Peyer's patch (tissue), 4 donors: ENCODE measurements around the gene OR1L8.

Experiments
- CTCF ChIP-seq, 6 experiments: fragments of 450-650 bp in 4 of 6; fragments of 200-600 bp in 2 of 6; sonication (generic) in 1 of 6; IDR thresholded peaks; one replicate each; pipeline ENCODE4 v1.5.1; 2017 to 2019; ENCODE audit warnings: antibody characterized with exemption in 6 of 6, mild to moderate bottlenecking in 3 of 6, moderate library complexity in 1 of 6
- POLR2A ChIP-seq, 2 donors: fragments of 450-650 bp; IDR thresholded peaks; one replicate each; pipeline ENCODE4 v1.5.1; 2017; ENCODE audit warnings: antibody characterized with exemption in 2 of 2, mild to moderate bottlenecking in 2 of 2, moderate library complexity in 2 of 2

GRCh38 chr9:122561446-122561845 is 21.7 kb downstream of the OR1L8 start:
- TF ChIP-seq CTCF (IDR thresholded peaks at IDR 0.05) (no peak), POLR2A (IDR thresholded peaks at IDR 0.05) (no peak)
